WI38 (cell line): ENCODE measurements around the gene CNTNAP4.

Experiments
- H3K4me3 ChIP-seq: 2 replicates; pipeline ENCODE4 v1.5.1; 2011; ENCODE audit warnings: low read depth, mild to moderate bottlenecking, control low read depth, low read length
- TF ChIP-seq, protein P1 (sequence below): IDR thresholded peaks from 2 replicates; pipeline ENCODE4 v1.5.1; 2012; ENCODE audit warnings: low read depth, mild to moderate bottlenecking, control low read depth, low read length

The CNTNAP4 gene

DNA sequence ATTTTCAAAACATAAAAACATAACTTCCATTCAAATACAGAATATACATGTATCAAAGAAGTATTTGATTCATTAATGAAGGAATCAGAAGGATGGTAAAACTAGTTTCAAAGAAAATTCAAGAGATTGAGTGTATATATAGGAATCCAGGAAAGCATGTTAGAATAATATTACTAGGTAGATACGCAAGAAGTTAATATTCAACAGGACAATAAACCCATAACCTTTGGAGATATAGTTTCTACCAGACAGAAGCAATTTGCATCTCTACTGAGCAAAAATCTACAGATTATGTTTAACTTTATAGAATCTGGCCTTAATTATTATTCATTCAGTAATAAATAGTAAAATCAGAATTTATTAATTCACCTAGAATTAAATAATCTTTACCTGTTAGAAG lies 166.8 kb downstream of the CNTNAP4 start:
- TF ChIP-seq, protein P1, sequence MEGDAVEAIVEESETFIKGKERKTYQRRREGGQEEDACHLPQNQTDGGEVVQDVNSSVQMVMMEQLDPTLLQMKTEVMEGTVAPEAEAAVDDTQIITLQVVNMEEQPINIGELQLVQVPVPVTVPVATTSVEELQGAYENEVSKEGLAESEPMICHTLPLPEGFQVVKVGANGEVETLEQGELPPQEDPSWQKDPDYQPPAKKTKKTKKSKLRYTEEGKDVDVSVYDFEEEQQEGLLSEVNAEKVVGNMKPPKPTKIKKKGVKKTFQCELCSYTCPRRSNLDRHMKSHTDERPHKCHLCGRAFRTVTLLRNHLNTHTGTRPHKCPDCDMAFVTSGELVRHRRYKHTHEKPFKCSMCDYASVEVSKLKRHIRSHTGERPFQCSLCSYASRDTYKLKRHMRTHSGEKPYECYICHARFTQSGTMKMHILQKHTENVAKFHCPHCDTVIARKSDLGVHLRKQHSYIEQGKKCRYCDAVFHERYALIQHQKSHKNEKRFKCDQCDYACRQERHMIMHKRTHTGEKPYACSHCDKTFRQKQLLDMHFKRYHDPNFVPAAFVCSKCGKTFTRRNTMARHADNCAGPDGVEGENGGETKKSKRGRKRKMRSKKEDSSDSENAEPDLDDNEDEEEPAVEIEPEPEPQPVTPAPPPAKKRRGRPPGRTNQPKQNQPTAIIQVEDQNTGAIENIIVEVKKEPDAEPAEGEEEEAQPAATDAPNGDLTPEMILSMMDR = no peak

DNA sequence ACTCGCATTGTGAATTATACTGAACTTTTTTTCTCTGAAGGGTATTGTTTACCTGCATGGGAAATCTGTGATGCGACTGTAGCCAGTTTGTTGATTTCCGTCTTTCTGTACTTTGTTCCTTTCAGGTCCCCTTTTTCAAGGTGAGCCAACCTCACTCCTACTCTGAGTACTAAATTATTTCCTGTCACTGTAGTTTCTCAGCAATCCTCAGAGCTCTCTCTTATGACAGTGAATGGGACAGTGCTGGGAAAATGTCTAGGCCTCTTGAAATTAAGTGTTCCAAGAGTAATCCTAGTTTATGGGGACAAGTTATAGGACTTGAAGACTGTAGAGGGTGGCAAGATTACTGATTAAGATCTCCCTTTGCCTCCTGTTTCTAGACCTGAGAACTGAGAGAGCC lies 167.6 kb downstream of the CNTNAP4 start:
- TF ChIP-seq, protein P1 = no peak
- H3K4me3 ChIP-seq = no peak overlapping the region

More for the DNA sequence above, 166.8 kb downstream of the CNTNAP4 start:
- H3K4me3 ChIP-seq = no peak overlapping the region

GRCh38 chr16:76445815-76446214 lies 168.6 kb downstream of the CNTNAP4 start:
- H3K4me3 ChIP-seq = no peak overlapping the region
- TF ChIP-seq, protein P1 = no peak

DNA sequence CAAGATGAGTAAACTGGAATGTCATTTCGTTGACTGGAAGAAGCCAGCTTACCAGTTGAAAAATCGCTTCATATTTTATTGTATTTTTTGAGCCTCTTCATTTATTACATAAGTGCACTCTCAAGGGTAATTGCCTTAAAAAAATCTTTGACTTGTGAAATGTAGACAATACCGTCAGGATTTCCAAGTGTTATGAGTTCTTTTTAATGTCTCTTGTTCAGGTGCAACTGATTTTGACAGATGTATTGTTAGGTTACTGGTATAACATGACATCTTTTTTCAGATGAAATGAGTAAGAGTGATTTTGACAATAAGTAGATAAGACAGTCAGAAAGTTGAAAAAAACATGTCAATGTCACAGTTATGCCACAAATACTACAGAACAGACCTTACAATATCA lies 169.1 kb downstream of the CNTNAP4 start:
- TF ChIP-seq, protein P1 = no peak
- H3K4me3 ChIP-seq = no peak overlapping the region

- TF ChIP-seq, protein P1 = no peak
- H3K4me3 ChIP-seq = no peak overlapping the region
These were observed 173.7 kb downstream of the CNTNAP4 start for GRCh38 chr16:76450890-76451289.

- TF ChIP-seq, protein P1 = no peak
- H3K4me3 ChIP-seq = no peak overlapping the region
These were observed 178.1 kb downstream of the CNTNAP4 start for GRCh38 chr16:76455257-76455656.

- TF ChIP-seq, protein P1 = no peak
- no peak overlapping the region for H3K4me3 ChIP-seq
These were observed 178.8 kb downstream of the CNTNAP4 start for GRCh38 chr16:76456016-76456415.
